ENCODE measurements around the gene ATP2A3.

DNA sequence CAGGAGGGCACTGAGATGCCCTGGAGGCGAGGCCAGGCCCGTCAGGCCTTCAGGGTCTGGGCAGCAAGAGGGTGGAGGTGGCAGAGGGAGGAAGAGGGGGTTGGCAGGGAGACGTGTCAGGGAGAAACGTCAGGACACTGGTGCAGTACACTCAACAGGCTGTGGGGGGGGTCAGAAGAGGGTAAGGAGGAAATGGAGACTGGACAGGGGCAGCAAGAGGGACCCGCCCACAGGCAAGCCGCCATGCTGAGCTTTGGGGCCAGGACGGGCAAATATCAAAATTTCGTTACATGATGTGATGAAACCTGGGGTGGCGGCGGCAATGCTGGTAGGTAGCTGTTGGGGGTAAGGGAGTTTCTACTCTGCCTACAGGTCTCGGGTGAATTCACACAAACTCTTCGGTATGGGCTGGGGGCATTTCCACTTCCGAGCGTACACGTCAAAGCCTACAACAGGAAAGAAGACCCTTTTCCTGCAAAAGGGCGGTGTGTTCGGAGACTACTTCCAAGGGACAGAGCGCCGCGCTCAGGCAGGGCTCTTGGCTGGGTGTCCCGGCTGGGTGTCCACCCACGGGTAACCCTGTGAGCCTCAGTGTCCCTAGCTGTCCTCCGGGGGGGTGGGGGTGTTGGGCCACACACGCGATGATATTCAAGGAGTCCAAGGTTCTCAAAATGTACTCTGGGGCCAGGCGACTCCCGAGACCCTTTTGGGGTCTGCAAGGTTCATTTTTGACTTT, 43.3 kb upstream of the ATP2A3 start:
- TF ChIP-seq, protein P1, sequence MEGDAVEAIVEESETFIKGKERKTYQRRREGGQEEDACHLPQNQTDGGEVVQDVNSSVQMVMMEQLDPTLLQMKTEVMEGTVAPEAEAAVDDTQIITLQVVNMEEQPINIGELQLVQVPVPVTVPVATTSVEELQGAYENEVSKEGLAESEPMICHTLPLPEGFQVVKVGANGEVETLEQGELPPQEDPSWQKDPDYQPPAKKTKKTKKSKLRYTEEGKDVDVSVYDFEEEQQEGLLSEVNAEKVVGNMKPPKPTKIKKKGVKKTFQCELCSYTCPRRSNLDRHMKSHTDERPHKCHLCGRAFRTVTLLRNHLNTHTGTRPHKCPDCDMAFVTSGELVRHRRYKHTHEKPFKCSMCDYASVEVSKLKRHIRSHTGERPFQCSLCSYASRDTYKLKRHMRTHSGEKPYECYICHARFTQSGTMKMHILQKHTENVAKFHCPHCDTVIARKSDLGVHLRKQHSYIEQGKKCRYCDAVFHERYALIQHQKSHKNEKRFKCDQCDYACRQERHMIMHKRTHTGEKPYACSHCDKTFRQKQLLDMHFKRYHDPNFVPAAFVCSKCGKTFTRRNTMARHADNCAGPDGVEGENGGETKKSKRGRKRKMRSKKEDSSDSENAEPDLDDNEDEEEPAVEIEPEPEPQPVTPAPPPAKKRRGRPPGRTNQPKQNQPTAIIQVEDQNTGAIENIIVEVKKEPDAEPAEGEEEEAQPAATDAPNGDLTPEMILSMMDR (IDR thresholded peaks at IDR 0.05): no peak
- no peak for TF ChIP-seq POLR2A (IDR thresholded peaks at IDR 0.05)

Data from body of pancreas (tissue), 4 donors.